IPS-18c (cell line): ENCODE data around the gene MAML2.

ENCODE experiments used
- H3K4me3 ChIP-seq: 2 replicates; pipeline ENCODE4 v1.7.0; 2013; ENCODE audit warnings: low read depth, mild to moderate bottlenecking, low read length, moderate library complexity; ENCODE audit not compliant: insufficient read depth
- H3K9me3 ChIP-seq: one replicate; pipeline ENCODE4 v1.6.1; 2013; ENCODE audit warnings: mild to moderate bottlenecking, low read length, moderate library complexity; ENCODE audit not compliant: control insufficient read depth, insufficient read depth

The MAML2 gene

DNA sequence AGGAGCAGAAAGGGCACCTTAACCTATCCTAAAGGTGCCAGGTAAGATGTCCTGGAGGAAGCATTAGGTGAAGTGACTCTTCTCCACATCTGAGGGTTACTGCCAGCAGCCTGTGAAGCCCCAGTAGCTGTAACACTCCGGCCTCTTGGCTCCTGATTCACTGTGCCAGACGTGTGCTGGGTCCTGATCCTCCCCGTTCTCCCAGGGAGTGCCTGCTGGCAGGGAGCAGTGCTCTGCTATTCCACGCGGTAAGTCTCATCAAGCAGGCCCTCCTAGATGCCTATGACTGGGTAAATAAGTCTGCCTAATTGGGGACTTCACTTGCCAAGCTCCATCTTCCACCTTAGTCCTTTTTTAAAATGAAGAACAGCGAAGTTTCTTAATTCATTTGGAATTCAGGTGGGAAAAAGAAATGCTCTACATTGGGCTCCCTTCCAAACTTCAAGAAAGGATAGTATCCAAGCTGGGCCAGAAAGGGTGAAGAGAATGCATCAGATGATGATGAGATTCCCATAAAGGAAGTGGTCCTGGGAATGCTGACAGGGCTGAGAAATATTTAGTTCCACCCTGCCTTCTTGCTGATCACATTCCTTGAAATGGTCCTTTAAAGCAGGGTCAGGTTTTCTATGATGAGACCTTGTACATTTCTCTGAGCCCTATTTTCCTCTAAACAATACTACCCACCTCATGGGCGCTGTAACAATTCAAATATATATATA is 188.0 kb downstream of the MAML2 start:
- no peak overlapping the region for H3K4me3 ChIP-seq
- H3K9me3 ChIP-seq: peaks cover 2% of the 10 kb centered on the region

GRCh38 chr11:96152623-96153022 is 190.4 kb downstream of the MAML2 start:
- peaks cover 2% of the 10 kb centered on the region for H3K9me3 ChIP-seq
- H3K4me3 ChIP-seq: no peak overlapping the region

DNA sequence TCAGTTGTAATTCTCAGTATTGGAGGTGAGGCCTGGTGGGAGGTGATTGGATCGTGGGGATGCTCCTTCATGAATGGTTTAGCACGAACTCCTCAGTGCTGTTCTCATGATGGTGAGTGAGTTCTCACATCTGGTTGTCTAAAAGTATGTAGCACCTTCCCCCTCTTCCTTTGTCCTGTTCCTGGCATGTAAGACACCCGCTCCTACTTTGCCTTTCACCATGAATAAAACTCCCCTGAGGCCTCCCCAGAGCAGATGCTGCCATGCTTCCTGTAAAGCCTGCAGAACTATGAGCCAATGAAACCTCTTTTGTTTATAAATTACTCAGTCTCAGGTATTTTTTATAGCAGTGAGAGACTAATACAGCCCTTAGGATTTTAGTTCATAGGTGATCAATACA is 191.5 kb downstream of the MAML2 start:
- Histone ChIP-seq H3K4me3 (no peak overlapping the region), H3K9me3 (peaks cover 2% of the 10 kb centered on the region)

DNA sequence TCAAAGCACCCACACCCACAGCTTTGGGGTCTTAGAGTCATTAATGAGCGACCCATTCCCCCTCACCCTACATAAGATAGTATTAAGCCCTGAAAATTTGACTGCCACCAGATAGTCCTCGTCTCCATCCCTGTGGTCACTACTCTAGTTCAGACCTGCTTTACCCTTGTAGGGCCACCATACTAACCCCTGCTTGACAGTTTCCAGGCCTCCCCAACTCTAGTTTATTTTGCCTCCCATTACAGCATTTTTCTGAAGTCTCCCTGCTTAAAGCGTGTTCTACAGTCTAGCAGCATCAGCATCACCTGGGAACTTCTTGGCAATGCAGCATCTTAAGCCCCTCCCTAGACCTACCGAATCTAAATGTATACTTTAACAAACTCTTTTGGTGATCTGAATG is 192.4 kb downstream of the MAML2 start:
- peaks cover under 1% of the 10 kb centered on the region for H3K9me3 ChIP-seq
- no peak overlapping the region for H3K4me3 ChIP-seq

DNA sequence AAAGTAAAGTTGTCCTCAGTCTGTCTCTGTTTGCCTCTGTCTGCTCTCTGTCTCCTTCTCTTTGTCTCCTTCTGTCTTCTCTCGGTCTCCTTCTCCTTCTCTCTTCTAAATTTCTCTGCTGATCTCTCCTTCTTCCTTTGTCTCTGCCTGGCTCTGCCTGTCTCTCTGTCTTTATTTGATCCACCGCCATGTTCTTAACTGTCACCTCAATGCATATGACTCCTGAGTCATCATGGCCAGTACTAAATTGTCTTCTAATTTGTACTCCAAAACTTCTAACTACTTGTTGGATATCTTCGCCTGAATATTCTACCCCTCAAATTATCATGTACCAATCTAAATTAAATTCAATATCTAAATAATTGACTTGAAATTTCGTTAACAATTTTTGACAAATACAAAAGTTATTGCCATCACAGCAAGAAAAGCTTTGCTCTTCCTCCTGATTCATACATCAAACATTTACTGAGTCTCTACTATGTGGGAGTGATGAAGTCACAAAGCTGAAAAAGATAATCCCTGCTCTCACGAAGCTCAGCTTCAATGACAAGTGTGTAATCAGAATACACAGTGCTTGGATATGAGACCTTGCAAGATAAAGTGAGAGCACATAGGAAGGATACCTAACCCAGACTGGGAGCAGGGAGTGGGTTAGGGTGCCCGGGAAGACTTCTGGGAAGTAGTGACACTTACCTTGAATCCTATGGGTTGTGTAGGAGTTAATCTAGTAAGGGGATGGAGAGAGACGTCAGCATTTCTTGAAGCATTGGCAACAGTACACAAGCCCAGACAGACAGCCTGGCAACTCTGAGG is 193.0 kb downstream of the MAML2 start:
- no peak overlapping the region for H3K4me3 ChIP-seq
- no peaks in the 10 kb centered on the region for H3K9me3 ChIP-seq

DNA sequence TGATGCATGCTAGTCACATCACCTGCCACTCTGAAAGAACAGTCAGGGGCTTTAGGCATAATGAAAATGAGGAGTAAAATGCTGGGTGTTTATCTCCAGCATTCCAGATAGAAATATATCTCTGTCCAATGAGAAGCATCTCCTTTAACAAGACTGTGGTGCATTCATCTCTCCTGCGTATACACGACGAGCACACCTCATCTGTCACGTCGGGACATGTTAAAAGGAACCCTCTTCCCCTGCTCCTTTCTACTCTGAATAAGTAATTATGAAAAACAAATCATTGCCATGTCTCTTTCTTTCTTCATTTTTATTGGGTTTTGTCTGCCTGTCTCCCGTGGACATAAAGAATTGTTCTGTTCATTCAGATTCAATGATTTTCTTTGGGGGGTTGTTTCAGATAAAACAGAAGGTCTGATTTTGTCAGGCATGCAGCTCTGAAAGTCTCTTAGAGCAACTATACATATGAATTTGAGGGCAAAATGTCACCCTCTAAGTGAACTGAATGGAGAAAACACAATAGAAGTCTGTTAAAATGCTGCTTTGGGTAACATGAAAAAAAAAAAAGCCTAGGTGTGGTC is 195.0 kb downstream of the MAML2 start:
- Histone ChIP-seq H3K4me3 (no peak overlapping the region), H3K9me3 (no peaks in the 10 kb centered on the region)

- H3K9me3 ChIP-seq: no peaks in the 10 kb centered on the region
- H3K4me3 ChIP-seq: no peak overlapping the region
Measured at GRCh38 chr11:96147186-96147585, 195.8 kb downstream of the MAML2 start.

GRCh38 chr11:96146765-96147164 is 196.2 kb downstream of the MAML2 start:
- H3K4me3 ChIP-seq: no peak overlapping the region
- no peaks in the 10 kb centered on the region for H3K9me3 ChIP-seq

DNA sequence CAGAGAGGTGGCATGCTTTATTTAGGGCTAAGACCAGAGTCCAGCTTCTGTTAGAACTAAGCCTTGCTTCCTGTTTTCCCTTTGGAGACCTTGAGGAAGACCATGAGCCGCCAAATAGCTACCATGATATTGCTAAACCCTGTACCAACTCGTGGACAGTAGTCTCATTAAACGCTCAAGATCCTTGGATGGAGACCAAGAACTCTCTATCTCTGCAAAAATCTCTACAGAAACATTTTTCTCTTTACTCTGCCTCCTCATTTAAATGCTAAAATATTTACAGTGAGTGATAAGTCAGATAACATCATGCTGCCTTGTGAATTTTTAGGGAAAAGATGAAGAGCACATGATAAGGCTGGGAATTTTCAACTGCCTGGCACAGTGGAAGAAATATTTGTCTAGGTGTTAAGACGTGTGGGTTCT is 197.8 kb downstream of the MAML2 start:
- H3K4me3 ChIP-seq: no peak overlapping the region
- H3K9me3 ChIP-seq: no peaks in the 10 kb centered on the region

DNA sequence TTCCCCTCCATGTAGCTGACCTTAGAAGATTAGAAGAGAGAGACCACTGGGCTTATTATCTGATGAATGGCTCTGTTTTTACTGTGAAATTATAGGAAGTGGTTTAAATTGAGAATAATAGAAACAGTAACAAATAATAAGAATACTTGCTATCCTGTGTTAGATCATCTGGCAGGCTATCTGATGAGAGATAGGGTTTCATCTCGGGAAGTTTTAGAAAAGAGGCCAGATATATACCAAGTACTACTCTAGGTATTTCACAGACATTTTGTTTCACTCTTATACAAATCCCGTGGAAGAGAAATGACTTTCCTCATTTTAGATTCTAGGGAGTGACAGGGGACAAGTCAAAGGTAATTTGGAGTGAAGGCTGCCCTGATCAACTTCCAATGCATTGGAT is 198.4 kb downstream of the MAML2 start:
- Histone ChIP-seq H3K4me3 (no peak overlapping the region), H3K9me3 (no peaks in the 10 kb centered on the region)

DNA sequence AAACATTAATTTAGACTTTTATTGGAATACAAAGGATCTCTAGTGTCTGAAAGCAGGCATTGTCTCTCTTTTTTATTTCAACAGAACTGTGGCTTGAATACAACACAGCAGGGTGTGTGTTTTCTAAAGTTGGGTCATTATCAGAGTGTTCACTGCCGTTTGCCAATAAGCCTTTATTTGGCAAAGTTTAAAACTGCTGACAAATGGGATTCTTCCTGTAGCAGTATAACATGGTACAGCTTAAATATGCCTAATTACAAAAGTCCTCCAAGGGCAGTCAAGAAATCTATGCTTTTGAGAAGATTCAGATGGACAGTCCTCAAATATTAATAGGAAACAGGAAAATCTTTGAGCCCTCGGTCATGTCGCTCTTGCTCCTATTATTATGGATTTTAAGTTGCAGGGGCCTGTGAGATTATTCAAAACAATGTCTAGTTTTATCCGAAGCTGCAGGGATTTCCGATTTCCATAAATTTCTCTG is 199.9 kb downstream of the MAML2 start:
- Histone ChIP-seq H3K9me3 (no peaks in the 10 kb centered on the region), H3K4me3 (no peak overlapping the region)

DNA sequence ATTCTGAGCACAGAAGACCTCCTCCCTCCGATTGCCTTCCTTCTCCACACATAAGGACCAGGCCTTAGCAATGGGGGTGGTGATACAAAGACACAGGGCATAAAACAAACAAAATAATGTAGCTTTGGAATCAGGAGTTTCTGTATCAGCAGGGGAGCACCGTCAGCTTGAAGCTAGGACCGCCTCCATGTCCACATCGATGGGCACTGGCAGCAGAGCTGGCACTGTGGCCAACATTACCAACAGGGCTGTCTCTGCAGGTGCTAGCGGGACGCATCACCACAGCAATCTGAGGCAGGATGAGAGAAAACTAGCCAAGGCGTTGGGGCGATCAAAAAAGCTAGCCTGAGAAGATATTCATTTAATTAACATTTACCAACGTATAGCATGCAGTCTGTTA is 201.4 kb downstream of the MAML2 start:
- no peak overlapping the region for H3K4me3 ChIP-seq
- no peaks in the 10 kb centered on the region for H3K9me3 ChIP-seq

DNA sequence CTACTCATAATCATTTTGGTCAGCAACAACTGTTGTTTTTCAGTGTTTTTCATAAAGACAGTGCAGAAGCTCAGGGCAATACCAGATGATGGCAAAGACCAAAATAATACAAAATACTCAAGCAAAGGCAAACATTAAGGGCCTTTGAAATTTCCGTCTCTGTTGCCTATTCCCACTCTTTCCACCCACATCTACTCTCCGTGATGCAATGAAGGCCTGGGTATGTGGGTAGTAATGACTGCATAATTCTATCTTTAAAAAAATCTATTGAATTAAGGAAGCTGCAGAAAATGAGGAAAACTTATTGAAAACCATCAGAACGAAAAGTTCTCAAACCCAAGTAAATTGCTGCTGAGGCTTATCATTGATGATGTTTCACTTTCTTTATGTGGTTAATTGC is 203.3 kb downstream of the MAML2 start:
- H3K9me3 ChIP-seq: no peaks in the 10 kb centered on the region
- H3K4me3 ChIP-seq: no peak overlapping the region

- H3K9me3 ChIP-seq: no peaks in the 10 kb centered on the region
- no peak overlapping the region for H3K4me3 ChIP-seq
Measured at GRCh38 chr11:96137373-96137772, 205.6 kb downstream of the MAML2 start.

DNA sequence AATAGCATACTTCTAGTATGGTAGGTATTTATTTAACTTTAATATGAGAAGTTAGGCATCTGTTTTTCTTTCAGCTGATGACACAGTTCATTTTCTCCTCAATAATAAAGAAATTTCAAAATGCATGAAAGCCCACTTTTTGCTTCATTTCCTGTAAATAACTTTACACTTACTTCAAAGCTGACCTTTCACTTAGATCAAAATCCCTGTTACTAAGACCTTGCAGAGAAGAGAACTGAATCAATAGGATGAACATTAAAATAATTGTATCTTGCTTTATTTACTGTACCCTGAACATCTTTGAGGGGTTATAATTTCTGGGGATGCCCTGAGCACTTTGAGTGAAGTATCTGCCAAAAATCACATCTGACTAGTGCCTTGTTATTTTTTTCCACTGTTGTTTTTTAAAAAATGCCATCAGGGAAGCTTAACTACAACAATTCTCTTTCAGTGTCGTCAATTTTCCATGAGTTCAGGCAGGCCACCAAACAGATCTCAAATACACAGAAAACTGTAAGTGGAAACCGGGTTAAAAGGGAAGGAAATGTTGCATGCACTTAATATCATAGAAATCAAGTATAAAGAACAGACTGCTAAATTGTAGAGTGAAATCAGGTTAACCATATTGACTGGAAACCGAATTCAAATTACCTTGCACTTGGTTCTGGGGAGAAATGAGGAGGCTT is 206.2 kb downstream of the MAML2 start:
- Histone ChIP-seq H3K4me3 (no peak overlapping the region), H3K9me3 (no peaks in the 10 kb centered on the region)

- Histone ChIP-seq H3K4me3 (no peak overlapping the region), H3K9me3 (no peaks in the 10 kb centered on the region)
Measured at GRCh38 chr11:96134602-96135001, 208.4 kb downstream of the MAML2 start.

DNA sequence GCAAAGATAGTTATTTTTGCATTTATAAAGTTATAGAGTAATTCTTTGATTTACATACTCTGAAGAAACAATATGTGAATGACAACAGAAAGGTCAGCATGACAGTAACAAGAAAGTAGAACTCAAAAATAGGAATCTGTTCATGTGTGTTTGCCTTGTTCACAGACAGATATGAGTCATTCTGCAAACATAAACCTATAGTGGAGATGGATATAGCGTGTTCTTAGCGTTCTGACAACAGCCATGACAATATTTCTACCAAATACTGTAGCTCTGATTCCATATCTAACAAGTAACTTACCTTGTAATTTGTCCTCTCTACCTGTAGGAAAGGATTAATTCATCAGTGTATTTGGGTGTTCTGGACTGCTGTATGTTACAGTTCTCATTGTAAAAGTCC is 210.6 kb downstream of the MAML2 start:
- Histone ChIP-seq H3K4me3 (no peak overlapping the region), H3K9me3 (no peaks in the 10 kb centered on the region)
